Measurements from ENCODE around the gene SH3PXD2B. TPM values are rescaled to one million over a fixed set of nuclear protein-coding genes. Genes with fewer than 3 reads are reported as not detected.
A peak's percentile ranks its signal among the peaks of the same experiment; 100 is the strongest.

The SH3PXD2B gene
- total RNA-seq, 2 donors from 2014 or later: 10.0 to 15.3 TPM

GRCh38 chr5:172426086-172426485 lies 28.2 kb downstream of the SH3PXD2B start:
- ATAC-seq: no peak
- intact Hi-C loops (cut with DNase I): no loop called here
- no peak for DNase-seq

GRCh38 chr5:172425402-172425801 lies 28.9 kb downstream of the SH3PXD2B start:
- DNase-seq: no peak
- intact Hi-C loops (cut with DNase I): no loop called here
- no peak for ATAC-seq

GRCh38 chr5:172424808-172425207 lies 29.5 kb downstream of the SH3PXD2B start:
- DNase-seq: no peak
- intact Hi-C loops (cut with DNase I): no loop called here
- no peak for ATAC-seq

GRCh38 chr5:172424111-172424490 lies 30.2 kb downstream of the SH3PXD2B start:
- no peak for DNase-seq
- ATAC-seq: no peak
- intact Hi-C loops (cut with DNase I): no loop called here

GRCh38 chr5:172423379-172424110 lies 30.8 kb downstream of the SH3PXD2B start:
- no peak for ATAC-seq
- intact Hi-C loops (cut with DNase I): no loop called here

GRCh38 chr5:172422255-172422654 lies 32.1 kb downstream of the SH3PXD2B start:
- ATAC-seq: no peak

More at GRCh38 chr5:172423379-172424110, 30.8 kb downstream of the SH3PXD2B start:
- no peak for DNase-seq

GRCh38 chr5:172421020-172421419 lies 33.3 kb downstream of the SH3PXD2B start:
- DNase-seq: no peak
- intact Hi-C loops (cut with DNase I): no loop called here
- no peak for ATAC-seq

More at GRCh38 chr5:172422255-172422654, 32.1 kb downstream of the SH3PXD2B start:
- DNase-seq: no peak
- intact Hi-C loops (cut with DNase I): no loop called here

GRCh38 chr5:172420235-172420939 lies 33.9 kb downstream of the SH3PXD2B start:
- DNase-seq (peak; percentile 58), ATAC-seq (peak; percentile 51 to 72)
- intact Hi-C loops (cut with DNase I): no loop called here

- ATAC-seq (no peak), DNase-seq (no peak)
- intact Hi-C loops (cut with DNase I): no loop called here
These were observed 35.2 kb downstream of the SH3PXD2B start for GRCh38 chr5:172418862-172419814.

GRCh38 chr5:172417983-172418630 lies 36.2 kb downstream of the SH3PXD2B start:
- peak; percentile 92 for DNase-seq
- peak; percentile 87 for ATAC-seq
- intact Hi-C loops (cut with DNase I): no loop called here

- DNase-seq (no peak), ATAC-seq (no peak)
- intact Hi-C loops (cut with DNase I): no loop called here
These were observed 37.0 kb downstream of the SH3PXD2B start for GRCh38 chr5:172417130-172417841.

- DNase-seq (no peak), ATAC-seq (no peak)
- intact Hi-C loops (cut with DNase I): no loop called here
These were observed 38.7 kb downstream of the SH3PXD2B start for GRCh38 chr5:172415362-172416275.

- DNase-seq (peak; percentile 56), ATAC-seq (peak in 1 of 2 donors; percentile 14)
- intact Hi-C loops (cut with DNase I): no loop called here
These were observed 39.6 kb downstream of the SH3PXD2B start for GRCh38 chr5:172414531-172415361.

- DNase-seq: no peak
- no peak for ATAC-seq
- intact Hi-C loops (cut with DNase I): no loop called here
These were observed 40.6 kb downstream of the SH3PXD2B start for GRCh38 chr5:172413601-172414171.

GRCh38 chr5:172412724-172413286 lies 41.5 kb downstream of the SH3PXD2B start:
- ATAC-seq (peak; percentile 76 to 82), DNase-seq (peak; percentile 92)
- intact Hi-C loops (cut with DNase I): no loop called here

Data from left cardiac atrium (tissue), 4 donors.